BJ (cell line): ENCODE data around the gene ITPR3. TPM values are rescaled to one million over a fixed set of nuclear protein-coding genes. Genes with fewer than 3 reads are reported as not detected.
A peak's percentile ranks its signal among the peaks of the same experiment; 100 is the strongest.

Source experiments
- CTCF ChIA-PET: fragments of 350-600 bp; formaldehyde crosslinking; extraction: SDS; loops from one replicate; lab custom pipeline; 2021; ENCODE audit warnings: antibody characterized with exemption, inconsistent platforms; lab: Yijun Ruan, JAX
- POLR2A ChIA-PET: fragments of 300-600 bp; sonication (Branson Sonifier 250); formaldehyde crosslinking; extraction: SDS; loops from one replicate; lab custom pipeline; 2021; ENCODE audit warnings: antibody characterized with exemption; lab: Charles Lee
- DNase-seq: peaks from one replicate; pipeline ENCODE4 v3.0.0-alpha.2; 2011; ENCODE audit warnings: low read depth
- H3K27me3 ChIP-seq: 2 replicates; pipeline ENCODE4 v1.6.0; 2011; ENCODE audit warnings: low read length; ENCODE audit not compliant: control insufficient read depth, insufficient read depth
- H3K36me3 ChIP-seq: 2 replicates; pipeline ENCODE4 v1.5.1; 2011; ENCODE audit warnings: low read length; ENCODE audit not compliant: control insufficient read depth, insufficient read depth
- H3K4me3 ChIP-seq: 2 replicates; pipeline ENCODE4 v1.5.1; 2011; ENCODE audit warnings: low read depth, mild to moderate bottlenecking, control low read depth, low read length
- CTCF ChIP-seq: IDR thresholded peaks from 2 replicates; pipeline ENCODE4 v1.5.1; 2011; ENCODE audit warnings: low read depth, mild to moderate bottlenecking, control low read depth, inconsistent platforms, low read length, moderate library complexity; ENCODE audit not compliant: insufficient read depth
- polyA plus RNA-seq: library from polyadenylated mRNA; depleted of rRNA; stranded (reverse); fragments of >200 nt; gene quantifications from 2 replicates; pipeline ENCODE4 v1.2.3, GENCODE V29; 2011

ITPR3 gene
- polyA plus RNA-seq, 1 experiment = 16.6 TPM

GRCh38 chr6:33602180-33602579 lies 18.9 kb upstream of the ITPR3 start:
- DNase-seq = no peak
- ChIA-PET POLR2A (no interaction called here), CTCF (interaction anchor here (0.9 to 1.2 kb wide), 2 partner anchors 12 to 98 kb away, joined by 3 to 4 read pairs; no protein-coding TSS in a partner anchor)
- Histone ChIP-seq H3K4me3 (no peak overlapping the region), H3K36me3 (no peaks in the 10 kb centered on the region), H3K27me3 (no peaks in the 10 kb centered on the region)
- TF ChIP-seq CTCF = no peak

- POLR2A ChIA-PET = no interaction called here
- DNase-seq = no peak
- Histone ChIP-seq H3K27me3 (no peaks in the 10 kb centered on the region), H3K4me3 (no peak overlapping the region), H3K36me3 (no peaks in the 10 kb centered on the region)
- CTCF ChIA-PET = interaction anchor here (0.6 to 1.5 kb wide), 3 partner anchors 9 to 106 kb away, joined by 3 to 4 read pairs (median 4); partner anchors contain the start of gene UQCC2
- no peak for TF ChIP-seq CTCF
Measured at GRCh38 chr6:33604941-33605854, 15.9 kb upstream of the ITPR3 start.

- ChIA-PET POLR2A (no interaction called here), CTCF (interaction anchor here (1.4 to 2.5 kb wide), 5 partner anchors 8 to 94 kb away, joined by 3 to 14 read pairs (median 9); partner anchors contain the start of gene ITPR3)
- no peak for DNase-seq
- Histone ChIP-seq H3K4me3 (no peak overlapping the region), H3K27me3 (no peaks in the 10 kb centered on the region), H3K36me3 (no peaks in the 10 kb centered on the region)
- TF ChIP-seq CTCF = no peak
Measured at GRCh38 chr6:33606642-33607041, 14.5 kb upstream of the ITPR3 start.

- Histone ChIP-seq H3K27me3 (no peaks in the 10 kb centered on the region), H3K4me3 (no peak overlapping the region), H3K36me3 (no peaks in the 10 kb centered on the region)
- POLR2A ChIA-PET = no interaction called here
- CTCF ChIA-PET = interaction anchor here (0.6 to 2.5 kb wide), 9 partner anchors 8 to 223 kb away, joined by 3 to 14 read pairs (median 4); partner anchors contain the start of gene ITPR3
- DNase-seq = no peak
- TF ChIP-seq CTCF = no peak
Measured at GRCh38 chr6:33607126-33607783, 13.9 kb upstream of the ITPR3 start.

GRCh38 chr6:33607784-33608161 lies 13.3 kb upstream of the ITPR3 start:
- Histone ChIP-seq H3K4me3 (no peak overlapping the region), H3K27me3 (no peaks in the 10 kb centered on the region), H3K36me3 (no peaks in the 10 kb centered on the region)
- ChIA-PET POLR2A (no interaction called here), CTCF (interaction anchor here (0.6 to 2.5 kb wide), 9 partner anchors 8 to 223 kb away, joined by 3 to 14 read pairs (median 4); partner anchors contain the start of gene ITPR3)
- no peak for DNase-seq
- TF ChIP-seq CTCF = 0 out of 2 replicates have a peak, but pooled peaks have one; percentile 9
